Retinal pigment epithelial cell (primary cell): ENCODE results near the gene MAD1L1.

Experiments used
- DNase-seq: peaks from one replicate; pipeline ENCODE4 v3.0.0-alpha.2; 2010; ENCODE audit warnings: low read depth
- H3K4me3 ChIP-seq: 2 replicates; pipeline ENCODE4 v1.5.1; 2011; ENCODE audit warnings: mild to moderate bottlenecking, low read length, control low read depth, moderate library complexity
- TF ChIP-seq, protein P1 (sequence below): conservative IDR thresholded peaks from 2 replicates; pipeline ENCODE4 v1.5.1; 2011; ENCODE audit warnings: low read depth, low read length, control low read depth, inconsistent platforms

Gene MAD1L1

DNA sequence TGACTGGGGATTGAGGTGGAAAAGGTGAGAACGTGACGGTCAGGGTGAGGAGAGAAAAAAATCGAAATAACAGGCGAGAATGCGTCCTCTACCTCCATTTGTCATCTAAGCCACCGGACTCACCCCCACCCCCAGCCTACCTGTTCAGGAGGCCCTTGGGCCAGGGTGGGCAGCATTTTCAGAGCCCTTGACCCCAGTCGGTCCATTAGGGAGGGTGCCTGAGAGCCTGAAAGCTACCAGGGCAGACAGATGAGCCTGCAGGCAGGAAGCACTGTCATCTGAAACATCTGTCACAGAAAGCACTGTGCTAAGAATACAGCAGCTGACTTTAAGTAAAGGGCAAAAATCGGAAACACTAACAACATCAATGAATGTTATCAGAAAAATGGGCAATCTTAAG, 47.0 kb downstream of the MAD1L1 start:
- DNase-seq: no peak
- H3K4me3 ChIP-seq: no peak overlapping the region
- TF ChIP-seq, protein P1, sequence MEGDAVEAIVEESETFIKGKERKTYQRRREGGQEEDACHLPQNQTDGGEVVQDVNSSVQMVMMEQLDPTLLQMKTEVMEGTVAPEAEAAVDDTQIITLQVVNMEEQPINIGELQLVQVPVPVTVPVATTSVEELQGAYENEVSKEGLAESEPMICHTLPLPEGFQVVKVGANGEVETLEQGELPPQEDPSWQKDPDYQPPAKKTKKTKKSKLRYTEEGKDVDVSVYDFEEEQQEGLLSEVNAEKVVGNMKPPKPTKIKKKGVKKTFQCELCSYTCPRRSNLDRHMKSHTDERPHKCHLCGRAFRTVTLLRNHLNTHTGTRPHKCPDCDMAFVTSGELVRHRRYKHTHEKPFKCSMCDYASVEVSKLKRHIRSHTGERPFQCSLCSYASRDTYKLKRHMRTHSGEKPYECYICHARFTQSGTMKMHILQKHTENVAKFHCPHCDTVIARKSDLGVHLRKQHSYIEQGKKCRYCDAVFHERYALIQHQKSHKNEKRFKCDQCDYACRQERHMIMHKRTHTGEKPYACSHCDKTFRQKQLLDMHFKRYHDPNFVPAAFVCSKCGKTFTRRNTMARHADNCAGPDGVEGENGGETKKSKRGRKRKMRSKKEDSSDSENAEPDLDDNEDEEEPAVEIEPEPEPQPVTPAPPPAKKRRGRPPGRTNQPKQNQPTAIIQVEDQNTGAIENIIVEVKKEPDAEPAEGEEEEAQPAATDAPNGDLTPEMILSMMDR: no peak

DNA sequence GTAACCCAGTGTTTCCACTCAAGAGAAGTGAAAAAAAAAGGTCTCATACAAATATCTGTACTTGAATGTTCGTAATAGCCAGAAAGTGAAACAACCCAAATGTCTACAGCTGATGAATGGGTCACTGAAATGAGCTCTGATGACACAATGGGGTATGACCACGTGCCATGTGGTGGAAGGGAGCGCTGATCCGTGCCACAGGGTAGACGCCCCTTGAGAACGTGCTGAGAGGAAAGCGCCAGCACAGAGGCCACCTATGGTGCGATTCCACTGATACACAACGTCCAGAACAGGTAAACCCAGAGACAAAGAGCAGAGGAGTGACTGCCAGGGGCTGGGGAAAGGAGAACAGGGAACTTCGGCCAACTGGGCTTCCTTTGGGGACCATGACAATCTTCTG, 50.3 kb downstream of the MAD1L1 start:
- no peak for DNase-seq
- H3K4me3 ChIP-seq: no peak overlapping the region
- TF ChIP-seq, protein P1: no peak

DNA sequence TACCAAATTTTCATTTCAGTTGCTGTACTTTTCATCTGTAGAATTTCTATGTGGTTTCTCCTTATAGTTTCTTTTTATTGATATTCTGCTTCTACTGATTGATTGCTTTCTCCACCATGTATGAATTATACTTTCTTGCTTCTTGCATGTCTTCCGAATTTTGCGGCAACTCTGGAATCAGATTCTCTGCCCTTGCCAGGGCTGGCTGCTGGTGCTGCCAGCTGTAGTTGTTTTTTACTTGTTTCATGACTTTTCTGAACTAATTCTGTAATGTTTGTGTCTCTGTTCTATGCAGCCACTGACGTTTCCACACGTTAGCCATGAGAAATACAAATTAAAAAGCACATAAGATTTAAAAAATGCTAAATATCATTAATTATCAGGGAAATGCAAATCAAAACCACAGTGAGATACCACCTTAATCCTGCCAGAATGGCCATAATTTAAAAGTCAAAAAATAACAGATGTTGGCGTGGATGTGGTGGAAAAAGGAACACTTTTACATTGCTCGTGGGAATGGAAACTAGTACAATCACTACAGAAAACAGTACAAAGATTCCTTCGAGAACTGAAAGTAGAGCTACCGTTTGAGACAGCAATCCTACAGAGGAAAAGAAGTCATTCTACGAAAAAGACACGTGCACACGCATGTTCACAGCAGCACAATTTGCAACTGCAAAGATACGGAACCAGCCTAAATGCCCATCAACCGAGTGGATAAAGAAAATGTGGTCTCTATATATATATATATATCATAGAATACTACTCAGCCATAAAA, 51.5 kb downstream of the MAD1L1 start:
- DNase-seq: no peak
- H3K4me3 ChIP-seq: no peak overlapping the region
- TF ChIP-seq, protein P1: no peak

DNA sequence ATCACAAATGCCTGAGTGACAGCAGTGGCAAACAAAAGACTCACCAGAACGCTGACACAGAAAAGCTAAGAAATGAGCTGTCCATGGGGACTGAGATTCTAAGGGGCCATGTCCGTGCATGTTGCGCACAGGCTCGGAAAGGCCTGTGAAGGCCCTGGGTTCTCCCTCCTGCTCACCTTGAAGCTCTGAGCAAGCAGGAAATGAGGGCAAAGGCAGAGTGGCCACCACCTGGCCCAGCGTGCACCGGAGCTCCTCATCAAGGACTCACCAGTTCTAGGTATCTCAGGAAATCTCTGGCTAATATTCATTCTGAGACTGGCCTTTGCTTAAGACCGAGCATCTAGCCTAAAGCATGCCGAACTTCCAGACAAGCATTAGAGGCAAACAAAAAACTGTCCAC, 52.7 kb downstream of the MAD1L1 start:
- no peak overlapping the region for H3K4me3 ChIP-seq
- DNase-seq: no peak
- TF ChIP-seq, protein P1: no peak

DNA sequence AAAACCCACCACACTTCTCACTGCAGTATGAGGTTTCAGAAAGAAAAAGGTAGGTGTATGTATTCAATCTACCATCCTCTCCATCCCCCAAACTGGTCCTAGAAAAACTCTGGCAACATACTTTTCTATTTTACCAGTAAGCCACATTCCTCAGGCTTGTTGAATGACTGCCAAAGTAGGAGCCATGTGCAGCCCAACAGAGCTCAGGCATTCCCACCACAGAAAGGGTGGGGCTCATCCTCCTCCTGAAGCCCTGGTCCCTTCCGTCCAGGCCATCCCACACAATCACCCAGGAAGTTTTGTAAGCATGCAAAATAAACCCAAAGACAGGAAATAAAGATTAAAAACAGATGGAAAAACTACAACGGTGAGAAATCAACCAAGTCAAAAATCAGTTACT, 57.2 kb downstream of the MAD1L1 start:
- H3K4me3 ChIP-seq: no peak overlapping the region
- peak; percentile 94 for DNase-seq
- TF ChIP-seq, protein P1: no peak

DNA sequence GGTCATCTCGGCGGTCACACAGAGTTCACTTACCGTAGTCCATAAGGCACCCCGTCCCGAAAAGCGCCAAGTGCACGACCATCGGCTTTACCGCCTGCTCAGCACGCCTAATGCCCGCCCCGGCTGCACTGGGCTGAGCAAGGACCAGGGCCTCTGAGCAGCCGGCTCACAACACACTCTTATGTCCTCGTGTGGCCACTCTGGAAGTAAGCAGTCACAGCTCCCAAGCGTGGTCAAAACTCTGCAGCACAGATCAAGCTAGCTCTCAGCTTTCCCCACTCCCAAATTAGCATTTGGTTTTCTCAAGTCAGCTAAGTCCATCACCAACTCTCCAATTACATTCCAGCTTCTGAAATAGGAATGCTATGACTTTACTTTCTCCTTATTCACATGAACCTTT, 57.7 kb downstream of the MAD1L1 start:
- TF ChIP-seq, protein P1: no peak
- DNase-seq: peak; percentile 76
- H3K4me3 ChIP-seq: no peak overlapping the region

DNA sequence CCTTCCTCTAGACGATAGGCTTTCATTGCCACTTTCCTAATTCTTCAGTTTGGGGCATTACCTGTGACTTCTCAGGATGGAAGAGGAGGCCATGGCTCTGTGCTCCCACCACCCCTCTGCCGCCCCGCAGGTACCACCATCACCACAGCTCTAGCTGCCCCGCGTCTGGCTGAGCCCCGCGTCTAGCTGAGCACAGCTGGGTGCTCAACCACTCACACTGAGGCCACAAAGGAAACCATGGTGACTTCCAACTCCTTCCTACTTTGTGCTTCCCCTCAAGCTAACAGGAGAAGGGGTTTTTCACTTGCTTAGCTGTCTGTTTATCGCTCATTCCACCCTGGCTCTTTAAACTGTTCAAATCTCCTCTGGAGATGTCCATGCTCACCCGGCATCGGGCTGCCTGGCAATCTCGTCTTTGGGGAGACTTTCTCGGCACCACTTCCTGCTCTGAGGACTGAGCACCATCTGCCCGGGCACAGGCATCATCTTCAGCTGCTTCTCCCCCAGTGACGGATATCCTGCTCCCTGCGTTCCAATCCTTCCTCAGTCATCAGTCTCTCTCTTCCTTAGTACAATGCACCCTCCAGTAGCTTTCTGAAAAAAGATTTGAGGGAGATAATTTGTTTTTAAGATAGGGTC, 59.4 kb downstream of the MAD1L1 start:
- H3K4me3 ChIP-seq: no peak overlapping the region
- no peak for DNase-seq
- TF ChIP-seq, protein P1: no peak
